Uterus (tissue), 4 donors: Measurements from ENCODE around the gene CAP1. TPM values are rescaled to one million over a fixed set of nuclear protein-coding genes. Genes with fewer than 3 reads are reported as not detected.
"Not testable (repeated sequence)": the region's sequence is repeated elsewhere in the genome, so short reads cannot be mapped to it uniquely, and the experiment has no call there.

ENCODE experiments used
- DNase-seq, 2 donors: peaks; one replicate each; pipeline ENCODE4 v3.0.0-alpha.2; 2019 to 2020
- H3K27ac ChIP-seq, 2 donors: fragments of 200-600 bp; sonication (generic); 1 replicate in 1 of 2; 2 replicates in 1 of 2; pipeline ENCODE4 v1.5.1; 2016 to 2018
- H3K27me3 ChIP-seq, 2 donors: fragments of 200-600 bp; sonication (generic); one replicate each; pipeline ENCODE4 v1.5.1; 2018 to 2019; ENCODE audit warnings: control low read depth in 1 of 2
- H3K36me3 ChIP-seq, 2 donors: fragments of 200-600 bp; sonication (generic); one replicate each; pipeline ENCODE4 v1.5.1; 2019; ENCODE audit warnings: control low read depth in 1 of 2
- H3K4me1 ChIP-seq, 2 donors: fragments of 200-600 bp; sonication (generic); one replicate each; pipeline ENCODE4 v1.5.1; 2018 to 2019; ENCODE audit warnings: control low read depth in 1 of 2
- H3K4me3 ChIP-seq, 2 donors: fragments of 200-600 bp; sonication (generic); 1 replicate in 1 of 2; 2 replicates in 1 of 2; pipeline ENCODE4 v1.5.1; 2018 to 2019; ENCODE audit warnings: mild to moderate bottlenecking in 1 of 2
- H3K9me3 ChIP-seq, 2 donors: fragments of 200-600 bp; sonication (generic); one replicate each; pipeline ENCODE4 v1.5.1; 2019; ENCODE audit warnings: control low read depth in 1 of 2
- CTCF ChIP-seq, 4 experiments: fragments of 200-600 bp in 2 of 4; fragments of 450-650 bp in 2 of 4; sonication (generic) in 2 of 4; IDR thresholded peaks; one replicate each; pipeline ENCODE4 v1.5.1; 2016 to 2019; ENCODE audit warnings: antibody characterized with exemption in 4 of 4, mild to moderate bottlenecking in 2 of 4, moderate library complexity in 1 of 4
- POLR2A ChIP-seq, 2 donors: fragments of 450-650 bp; IDR thresholded peaks; one replicate each; pipeline ENCODE4 v1.6.1; 2016; ENCODE audit warnings: antibody characterized with exemption in 2 of 2, mild to moderate bottlenecking in 1 of 2, moderate library complexity in 1 of 2
- intact Hi-C: fragments of 100-400 bp; cut with DNase I; formaldehyde crosslinking; loops from one replicate; pipeline ENCODE4 v1.15.1; 2023; ENCODE audit warnings: low total_unique reads
- total RNA-seq, 4 donors: library from RNA; depleted of rRNA in 3 of 4; stranded (reverse); fragments of >200 nt in 3 of 4; gene quantifications; one replicate each; pipeline versions ENCODE4 v1.1.0 to v1.2.4, GENCODE V29; 2014 to 2023
- donor health status: DM: yes; HTN: yes; CAD: no.

The CAP1 gene
- total RNA-seq, 4 donors from 2014 or later: 136 to 298 (median 224) TPM

- Histone ChIP-seq H3K4me1 (peaks cover 0 to 6% of the 10 kb centered on the region in 2 donors), H3K27me3 (no peaks in the 10 kb centered on the region), H3K36me3 (no peaks in the 10 kb centered on the region), H3K9me3 (no peaks in the 10 kb centered on the region), H3K4me3 (no peak overlapping the region), H3K27ac (no peak overlapping the region)
- no peak for DNase-seq
- TF ChIP-seq POLR2A (IDR thresholded peaks at IDR 0.05) (no peak), CTCF (IDR thresholded peaks at IDR 0.05) (no peak)
- intact Hi-C loops: no loop called here
Observed at GRCh38 chr1:40081871-40082270, 41.3 kb downstream of the CAP1 start.

DNA sequence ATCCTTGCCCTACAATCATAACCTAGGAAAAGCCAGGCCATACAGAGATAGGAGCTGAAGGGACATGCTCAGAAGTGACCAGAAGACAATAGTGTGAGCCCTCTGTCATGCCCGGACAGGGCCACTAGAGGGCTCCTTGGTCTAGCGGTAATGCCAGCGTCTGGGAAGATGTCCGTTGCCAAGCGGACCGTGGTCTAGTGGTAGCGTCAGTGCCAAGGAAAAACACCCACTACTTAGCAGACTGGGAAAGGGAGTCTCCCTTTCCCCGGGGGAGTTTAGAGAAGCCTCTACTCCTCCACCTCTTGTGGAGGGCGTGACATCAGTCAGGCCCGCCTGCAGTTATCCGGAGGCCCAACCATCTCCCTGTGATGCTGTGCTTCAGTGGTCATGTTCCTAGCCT, 44.2 kb downstream of the CAP1 start:
- TF ChIP-seq CTCF (IDR thresholded peaks at IDR 0.05): peak; percentile 45 to 75 (median 53)
- intact Hi-C loops, H3K36me3 ChIP-seq, H3K27me3 ChIP-seq, H3K4me3 ChIP-seq, H3K9me3 ChIP-seq, H3K4me1 ChIP-seq: not testable (repeated sequence)
- peak overlapping the region; percentile 40 to 51 for H3K27ac ChIP-seq
- DNase-seq: peak; percentile 73 to 75

GRCh38 chr1:40090652-40091355, 50.3 kb downstream of the CAP1 start:
- no peaks in the 10 kb centered on the region for H3K36me3 ChIP-seq
- H3K27ac ChIP-seq: no peak overlapping the region
- no peaks in the 10 kb centered on the region for H3K4me1 ChIP-seq
- H3K9me3 ChIP-seq: no peaks in the 10 kb centered on the region
- H3K27me3 ChIP-seq: no peaks in the 10 kb centered on the region
- no peak overlapping the region for H3K4me3 ChIP-seq
- TF ChIP-seq CTCF (IDR thresholded peaks at IDR 0.05): no peak
- TF ChIP-seq POLR2A (IDR thresholded peaks at IDR 0.05): no peak
- DNase-seq: no peak
- intact Hi-C loops: no loop called here

DNA sequence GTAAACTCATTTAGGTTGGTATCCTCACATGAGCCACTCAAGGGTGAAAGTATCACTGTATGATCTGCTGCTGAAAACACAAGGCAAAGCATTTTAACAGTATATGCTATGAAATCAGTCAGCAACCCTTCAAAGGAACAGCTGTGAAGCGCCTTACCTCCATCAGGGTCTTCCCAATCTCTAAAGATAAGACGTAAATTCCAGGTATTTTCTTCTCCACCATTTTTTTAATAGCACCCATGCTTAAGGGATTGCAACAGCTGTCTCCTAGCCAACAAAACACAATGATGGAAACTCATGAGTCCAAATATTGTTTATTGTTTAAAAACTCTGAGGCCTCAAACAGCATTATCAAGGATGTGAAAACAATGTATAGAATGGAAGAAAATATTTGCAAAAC, 51.7 kb downstream of the CAP1 start:
- no peak overlapping the region for H3K4me3 ChIP-seq
- no peaks in the 10 kb centered on the region for H3K36me3 ChIP-seq
- intact Hi-C loops: no loop called here
- no peaks in the 10 kb centered on the region for H3K4me1 ChIP-seq
- H3K27me3 ChIP-seq: no peaks in the 10 kb centered on the region
- DNase-seq: no peak
- H3K27ac ChIP-seq: no peak overlapping the region
- H3K9me3 ChIP-seq: no peaks in the 10 kb centered on the region
- no peak for TF ChIP-seq CTCF (IDR thresholded peaks at IDR 0.05)
- no peak for TF ChIP-seq POLR2A (IDR thresholded peaks at IDR 0.05)

- intact Hi-C loops: no loop called here
- TF ChIP-seq CTCF (IDR thresholded peaks at IDR 0.05) (no peak), POLR2A (IDR thresholded peaks at IDR 0.05) (no peak)
- Histone ChIP-seq H3K9me3 (no peaks in the 10 kb centered on the region), H3K27me3 (no peaks in the 10 kb centered on the region), H3K27ac (no peak overlapping the region), H3K4me3 (no peak overlapping the region), H3K36me3 (no peaks in the 10 kb centered on the region), H3K4me1 (no peaks in the 10 kb centered on the region)
- DNase-seq: no peak
Observed at GRCh38 chr1:40092706-40093639, 52.4 kb downstream of the CAP1 start.
